Gastroesophageal sphincter (tissue), 3 donors: ENCODE data around the gene RDH16.

ENCODE experiments used
- EP300 ChIP-seq: sonication (generic); formaldehyde crosslinking; IDR thresholded peaks from one replicate; pipeline ENCODE4 v1.6.1; 2017; ENCODE audit warnings: antibody characterized with exemption, mild to moderate bottlenecking
- POLR2A ChIP-seq, 2 donors: fragments of 450-650 bp; IDR thresholded peaks; one replicate each; pipeline ENCODE4 v1.6.1; 2017; ENCODE audit warnings: antibody characterized with exemption in 2 of 2, mild to moderate bottlenecking in 2 of 2, moderate library complexity in 1 of 2
- TF ChIP-seq, protein P1 (sequence below), 4 experiments: fragments of 200-600 bp in 2 of 4; fragments of 450-650 bp in 2 of 4; sonication (generic) in 1 of 4; IDR thresholded peaks; one replicate each; pipeline ENCODE4 v1.5.1; 2017 to 2019; ENCODE audit warnings: antibody characterized with exemption in 4 of 4, mild to moderate bottlenecking in 2 of 4, moderate library complexity in 2 of 4

DNA sequence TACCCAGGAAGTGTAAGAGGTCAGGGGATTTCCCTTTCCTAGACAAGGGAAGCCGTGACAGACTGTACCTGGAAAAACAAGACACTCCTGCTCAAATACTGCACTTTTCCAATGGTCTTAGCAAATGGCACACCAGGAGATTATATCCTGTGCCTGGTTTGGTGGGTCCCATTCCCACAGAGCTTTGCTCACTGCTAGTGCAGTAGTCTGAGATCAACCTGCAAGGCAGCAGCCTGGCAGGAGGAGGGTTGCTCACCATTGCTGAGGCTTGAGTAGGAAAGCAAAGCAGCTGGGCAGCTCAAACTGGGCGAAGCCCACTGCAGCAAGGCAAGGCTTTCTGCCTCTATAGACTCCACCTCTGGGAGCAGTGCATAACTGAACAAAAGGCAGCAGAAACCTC lies 1.0 kb upstream of the RDH16 start:
- TF ChIP-seq, protein P1, sequence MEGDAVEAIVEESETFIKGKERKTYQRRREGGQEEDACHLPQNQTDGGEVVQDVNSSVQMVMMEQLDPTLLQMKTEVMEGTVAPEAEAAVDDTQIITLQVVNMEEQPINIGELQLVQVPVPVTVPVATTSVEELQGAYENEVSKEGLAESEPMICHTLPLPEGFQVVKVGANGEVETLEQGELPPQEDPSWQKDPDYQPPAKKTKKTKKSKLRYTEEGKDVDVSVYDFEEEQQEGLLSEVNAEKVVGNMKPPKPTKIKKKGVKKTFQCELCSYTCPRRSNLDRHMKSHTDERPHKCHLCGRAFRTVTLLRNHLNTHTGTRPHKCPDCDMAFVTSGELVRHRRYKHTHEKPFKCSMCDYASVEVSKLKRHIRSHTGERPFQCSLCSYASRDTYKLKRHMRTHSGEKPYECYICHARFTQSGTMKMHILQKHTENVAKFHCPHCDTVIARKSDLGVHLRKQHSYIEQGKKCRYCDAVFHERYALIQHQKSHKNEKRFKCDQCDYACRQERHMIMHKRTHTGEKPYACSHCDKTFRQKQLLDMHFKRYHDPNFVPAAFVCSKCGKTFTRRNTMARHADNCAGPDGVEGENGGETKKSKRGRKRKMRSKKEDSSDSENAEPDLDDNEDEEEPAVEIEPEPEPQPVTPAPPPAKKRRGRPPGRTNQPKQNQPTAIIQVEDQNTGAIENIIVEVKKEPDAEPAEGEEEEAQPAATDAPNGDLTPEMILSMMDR (IDR thresholded peaks at IDR 0.05) = no peak
- TF ChIP-seq EP300 (no peak), POLR2A (IDR thresholded peaks at IDR 0.05) (no peak)
